Measurements from ENCODE around the gene MTHFD1L. TPM values are rescaled to one million over a fixed set of nuclear protein-coding genes. Genes with fewer than 3 reads are reported as not detected.
"Not testable (repeated sequence)": the region's sequence is repeated elsewhere in the genome, so short reads cannot be mapped to it uniquely, and the experiment has no call there.

MTHFD1L gene
- total RNA-seq, 4 donors from 2014 or later, result 4.3 to 23.1 (median 4.7) TPM

GRCh38 chr6:151041686-151042085 lies 176.2 kb downstream of the MTHFD1L start:
- Histone ChIP-seq H3K27ac (peak overlapping the region in 2 of 4 donors; percentile 72 to 75), H3K36me3 (no peaks in the 10 kb centered on the region), H3K4me1 (peaks cover 0 to 16% (median 2%) of the 10 kb centered on the region in 4 donors), H3K27me3 (no peaks in the 10 kb centered on the region), H3K9me3 (no peaks in the 10 kb centered on the region), H3K4me3 (no peak overlapping the region)
- no peak for DNase-seq
- no peak for TF ChIP-seq POLR2A (IDR thresholded peaks at IDR 0.05)
- TF ChIP-seq CTCF (IDR thresholded peaks at IDR 0.05), result no peak

GRCh38 chr6:151042911-151043330 lies 177.4 kb downstream of the MTHFD1L start:
- not testable (repeated sequence) for DNase-seq, H3K27ac ChIP-seq, H3K27me3 ChIP-seq, H3K9me3 ChIP-seq, H3K36me3 ChIP-seq, H3K4me3 ChIP-seq
- H3K4me1 ChIP-seq, result peaks cover 0 to 15% (median 2%) of the 10 kb centered on the region in 4 donors

- Histone ChIP-seq H3K27ac (peak overlapping the region in 3 of 4 donors; percentile 57 to 91 (median 83)), H3K4me3 (peak overlapping the region in 1 of 4 donors; percentile 28), H3K27me3 (no peaks in the 10 kb centered on the region), H3K9me3 (no peaks in the 10 kb centered on the region), H3K36me3 (no peaks in the 10 kb centered on the region), H3K4me1 (peaks cover 0 to 15% (median 2%) of the 10 kb centered on the region in 4 donors)
- no peak for DNase-seq
- TF ChIP-seq POLR2A (IDR thresholded peaks at IDR 0.05) (no peak), CTCF (IDR thresholded peaks at IDR 0.05) (no peak)
Measured at GRCh38 chr6:151043944-151044343, 178.4 kb downstream of the MTHFD1L start.

- Histone ChIP-seq H3K36me3 (no peaks in the 10 kb centered on the region), H3K9me3 (no peaks in the 10 kb centered on the region), H3K27ac (peak overlapping the region in 3 of 4 donors; percentile 57 to 91 (median 83)), H3K4me3 (peak overlapping the region in 2 of 4 donors; percentile 28 to 43), H3K27me3 (no peaks in the 10 kb centered on the region), H3K4me1 (peaks cover 0 to 15% (median 2%) of the 10 kb centered on the region in 4 donors)
- TF ChIP-seq CTCF (IDR thresholded peaks at IDR 0.05) (no peak), POLR2A (IDR thresholded peaks at IDR 0.05) (peak in 1 of 2 donors; percentile 48)
- DNase-seq, result peak in 2 of 3 donors; percentile 88 to 90
Measured at GRCh38 chr6:151044465-151045441, 179.3 kb downstream of the MTHFD1L start.

GRCh38 chr6:151045511-151046222 lies 180.2 kb downstream of the MTHFD1L start:
- peak overlapping the region in 3 of 4 donors; percentile 57 to 91 (median 83) for H3K27ac ChIP-seq
- H3K27me3 ChIP-seq, H3K4me3 ChIP-seq, H3K9me3 ChIP-seq, DNase-seq, H3K36me3 ChIP-seq: not testable (repeated sequence)
- H3K4me1 ChIP-seq, result peaks cover 0 to 15% (median 2%) of the 10 kb centered on the region in 4 donors

GRCh38 chr6:151051164-151051563 lies 185.7 kb downstream of the MTHFD1L start:
- no peak for DNase-seq
- H3K27me3 ChIP-seq, result no peaks in the 10 kb centered on the region
- H3K4me3 ChIP-seq, result no peak overlapping the region
- no peaks in the 10 kb centered on the region for H3K36me3 ChIP-seq
- no peak for TF ChIP-seq CTCF (IDR thresholded peaks at IDR 0.05)
- no peak for TF ChIP-seq POLR2A (IDR thresholded peaks at IDR 0.05)
- H3K9me3 ChIP-seq, result no peaks in the 10 kb centered on the region
- no peak overlapping the region for H3K27ac ChIP-seq
- no peaks in the 10 kb centered on the region for H3K4me1 ChIP-seq

Measured in Peyer's patch (tissue), 4 donors.